H1 (cell line): Measurements from ENCODE around the gene HS2ST1. TPM values are rescaled to one million over a fixed set of nuclear protein-coding genes. Genes with fewer than 3 reads are reported as not detected.

ENCODE experiments used
- CTCF ChIA-PET: fragments of 300-600 bp; sonication (Branson Sonifier 250); formaldehyde crosslinking; loops from one replicate; lab custom pipeline; 2021; ENCODE audit not compliant: partially characterized antibody; lab: Charles Lee
- POLR2A ChIA-PET: fragments of 300-600 bp; sonication (Branson Sonifier 250); formaldehyde crosslinking; loops from one replicate; lab custom pipeline; 2021; ENCODE audit warnings: inconsistent platforms; ENCODE audit not compliant: partially characterized antibody; lab: Charles Lee
- DNase-seq, 2 experiments: peaks; one replicate each; pipeline versions ENCODE4 v3.0.0 to v3.0.0-alpha.2; 2010 to 2022; ENCODE audit warnings: low spot score in 2 of 2, low read depth in 1 of 2, mixed read lengths in 1 of 2
- FAIRE-seq: peaks from 2 replicates; lab custom pipeline; 2011; peaks lifted over from hg19 to GRCh38; lab: Jason Lieb, UNC
- H2AFZ ChIP-seq: 2 replicates; pipeline ENCODE4 v1.8.1; 2012; ENCODE audit warnings: low read length, inconsistent platforms
- H2AK5ac ChIP-seq: 2 replicates; pipeline ENCODE4 v1.6.1; 2013; ENCODE audit warnings: low read depth, low read length
- H2BK120ac ChIP-seq: replicated peaks from 2 replicates; pipeline ENCODE3; 2013; ENCODE audit warnings: low read depth, low read length, inconsistent platforms
- H2BK12ac ChIP-seq: 2 replicates; pipeline ENCODE4 v1.6.1; 2013; ENCODE audit warnings: low read depth, low read length
- H2BK15ac ChIP-seq: 2 replicates; pipeline ENCODE4 v1.6.1; 2013; ENCODE audit warnings: low read length
- H2BK20ac ChIP-seq: 2 replicates; pipeline ENCODE4 v1.6.1; 2013; ENCODE audit warnings: low read length
- H2BK5ac ChIP-seq: 2 replicates; pipeline ENCODE4 v1.6.1; 2013; ENCODE audit warnings: low read depth, low read length
- H3K14ac ChIP-seq: 2 replicates; pipeline ENCODE4 v1.6.1; 2013; ENCODE audit warnings: inconsistent platforms; ENCODE audit not compliant: insufficient read length
- H3K18ac ChIP-seq: 2 replicates; pipeline ENCODE4 v1.6.1; 2013; ENCODE audit warnings: low read length; ENCODE audit errors: extremely low read depth
- H3K23ac ChIP-seq: 2 replicates; pipeline ENCODE4 v1.6.1; 2013; ENCODE audit warnings: inconsistent platforms; ENCODE audit not compliant: insufficient read length
- H3K23me2 ChIP-seq: 2 replicates; pipeline ENCODE4 v1.6.1; 2013; ENCODE audit warnings: low read depth, low read length
- H3K27ac ChIP-seq: 2 replicates; pipeline ENCODE4 v1.6.1; 2011; ENCODE audit warnings: low read depth, low read length, inconsistent platforms
- H3K27me3 ChIP-seq, 4 experiments: replicated peaks in 1 of 4; 1 replicate in 1 of 4; 2 replicates in 3 of 4; pipeline versions ENCODE4 v1.6.1 to v1.8.1; 2011 to 2013; ENCODE audit warnings: low read length in 3 of 4, mild to moderate bottlenecking in 3 of 4, inconsistent platforms in 2 of 4, mixed read lengths in 2 of 4, moderate library complexity in 1 of 4; ENCODE audit not compliant: control insufficient read depth in 3 of 4, insufficient read depth in 3 of 4; ENCODE audit errors: extremely low read depth in 1 of 4
- H3K36me3 ChIP-seq, 4 experiments: 2 replicates each; pipeline versions ENCODE4 v1.6.1 to v1.8.1; 2011 to 2013; ENCODE audit warnings: mild to moderate bottlenecking in 4 of 4, low read length in 3 of 4, moderate library complexity in 2 of 4, control low read depth in 1 of 4, inconsistent platforms in 1 of 4; ENCODE audit not compliant: insufficient read depth in 4 of 4, control insufficient read depth in 2 of 4
- H3K4ac ChIP-seq: replicated peaks from 2 replicates; pipeline ENCODE3; 2013; ENCODE audit warnings: low read length, low read depth, mixed read lengths, inconsistent platforms; ENCODE audit not compliant: insufficient read length
- H3K4me1 ChIP-seq, 4 experiments: replicated peaks in 1 of 4; 1 replicate in 1 of 4; 2 replicates in 3 of 4; pipeline versions ENCODE4 v1.6.1 to v1.8.1; 2011 to 2013; ENCODE audit warnings: low read length in 3 of 4, inconsistent platforms in 2 of 4, mixed read lengths in 1 of 4; ENCODE audit not compliant: insufficient read depth in 4 of 4, control insufficient read depth in 3 of 4
- H3K4me2 ChIP-seq, 2 experiments: 2 replicates each; pipeline versions ENCODE4 v1.6.1 to v1.8.1; 2011 to 2013; ENCODE audit warnings: low read depth in 2 of 2, low read length in 2 of 2, control low read depth in 1 of 2, inconsistent platforms in 1 of 2, mild to moderate bottlenecking in 1 of 2; ENCODE audit not compliant: insufficient read depth in 1 of 2
- H3K4me3 ChIP-seq, 4 experiments: fragments of 200-600, 300-600 bp in 1 of 4; sonication (generic), shearing (Covaris generic), sonication (Bioruptor Twin) in 1 of 4; 2 replicates each; pipeline versions ENCODE4 v1.5.1 to v1.8.1; 2011 to 2016; ENCODE audit warnings: low read length in 4 of 4, low read depth in 3 of 4, control low read depth in 2 of 4, inconsistent platforms in 2 of 4, mild to moderate bottlenecking in 2 of 4, mixed read lengths in 1 of 4, moderate library complexity in 1 of 4; ENCODE audit not compliant: insufficient read depth in 2 of 4; ENCODE audit errors: extremely low read depth in 1 of 4
- H3K56ac ChIP-seq: replicated peaks from 2 replicates; pipeline ENCODE3; 2013; ENCODE audit warnings: low read depth, mild to moderate bottlenecking, mixed read lengths, low read length, inconsistent platforms; ENCODE audit not compliant: insufficient read length
- H3K79me1 ChIP-seq: 2 replicates; pipeline ENCODE4 v1.6.1; 2013; ENCODE audit warnings: low read depth, low read length, control low read depth
- H3K79me2 ChIP-seq, 2 experiments: 2 replicates each; pipeline versions ENCODE4 v1.6.1 to v1.8.1; 2012 to 2013; ENCODE audit warnings: low read length in 2 of 2, mild to moderate bottlenecking in 2 of 2, inconsistent platforms in 1 of 2; ENCODE audit not compliant: insufficient read depth in 2 of 2, control insufficient read depth in 1 of 2
- H3K9ac ChIP-seq, 4 experiments: replicated peaks in 1 of 4; 1 replicate in 1 of 4; 2 replicates in 3 of 4; pipeline versions ENCODE4 v1.6.1 to v1.8.1; 2011 to 2013; ENCODE audit warnings: low read depth in 3 of 4, low read length in 3 of 4, control low read depth in 2 of 4, mild to moderate bottlenecking in 2 of 4, moderate library complexity in 2 of 4, inconsistent platforms in 1 of 4; ENCODE audit errors: extremely low read depth in 1 of 4
- H3K9me3 ChIP-seq, 2 experiments: 2 replicates each; pipeline versions ENCODE4 v1.6.1 to v1.8.1; 2012 to 2013; ENCODE audit warnings: mild to moderate bottlenecking in 2 of 2, moderate library complexity in 2 of 2, control low read depth in 1 of 2, inconsistent platforms in 1 of 2, low read depth in 1 of 2, low read length in 1 of 2, mixed read lengths in 1 of 2; ENCODE audit not compliant: insufficient read depth in 2 of 2
- H4K20me1 ChIP-seq, 2 experiments: replicated peaks in 1 of 2; 2 replicates each; pipeline versions ENCODE3 to v1.8.1; 2011 to 2013; ENCODE audit warnings: inconsistent platforms in 2 of 2, low read length in 2 of 2, mild to moderate bottlenecking in 1 of 2; ENCODE audit not compliant: insufficient read depth in 2 of 2, control insufficient read depth in 1 of 2
- H4K5ac ChIP-seq: 2 replicates; pipeline ENCODE4 v1.6.1; 2013; ENCODE audit warnings: low read length, low read depth, mixed read lengths, inconsistent platforms; ENCODE audit not compliant: insufficient read length
- H4K8ac ChIP-seq: 2 replicates; pipeline ENCODE4 v1.8.0; 2013; ENCODE audit warnings: mild to moderate bottlenecking, moderate library complexity, low read length, inconsistent platforms; ENCODE audit not compliant: insufficient read depth; ENCODE audit errors: extremely low read depth
- H4K91ac ChIP-seq: replicated peaks from 2 replicates; pipeline ENCODE3; 2013; ENCODE audit warnings: low read length, mixed read lengths, inconsistent platforms; ENCODE audit not compliant: insufficient read length
- CBX5 ChIP-seq: fragments of 300-800, 300-1000 bp; sonication (generic); IDR thresholded peaks from 2 replicates; pipeline ENCODE4 v1.7.1; 2016; ENCODE audit warnings: antibody characterized with exemption, low read length, low read depth
- HDAC2 ChIP-seq, 2 experiments: fragments of 300-600 bp in 1 of 2; sonication (generic) in 1 of 2; IDR thresholded peaks; 2 replicates each; pipeline ENCODE4 v1.6.1; 2011 to 2012; ENCODE audit warnings: low read depth in 2 of 2, low read length in 2 of 2, mild to moderate bottlenecking in 2 of 2, moderate library complexity in 2 of 2, borderline replicate concordance in 1 of 2, inconsistent platforms in 1 of 2
- KDM5A ChIP-seq: fragments of 200-600 bp; IDR thresholded peaks from 2 replicates; pipeline ENCODE4 v1.7.1; 2012; ENCODE audit warnings: mild to moderate bottlenecking, low read length, inconsistent platforms, mixed read lengths
- SIN3A ChIP-seq, 2 experiments: IDR thresholded peaks in 1 of 2; conservative IDR thresholded peaks in 1 of 2; 2 replicates each; pipeline ENCODE4 v1.6.1; 2011 to 2012; ENCODE audit warnings: low read length in 2 of 2, improper control_type of control experiment in 1 of 2, low read depth in 1 of 2, mild to moderate bottlenecking in 1 of 2
- SP4 ChIP-seq: IDR thresholded peaks from 2 replicates; pipeline ENCODE4 v1.6.1; 2012; ENCODE audit warnings: low read length, inconsistent platforms
- TCF12 ChIP-seq: IDR thresholded peaks from 2 replicates; pipeline ENCODE4 v1.6.1; 2011; ENCODE audit warnings: low read depth, mild to moderate bottlenecking, low read length
- USF2 ChIP-seq: IDR thresholded peaks from 2 replicates; pipeline ENCODE4 v1.6.1; 2011; ENCODE audit warnings: low read length, improper control_type of control experiment
- YY1 ChIP-seq: IDR thresholded peaks from 2 replicates; pipeline ENCODE4 v1.6.1; 2011; ENCODE audit warnings: low read depth, mild to moderate bottlenecking, low read length
- polyA plus RNA-seq, 7 experiments: library from polyadenylated mRNA; depleted of rRNA in 3 of 7; stranded (reverse) in 5 of 7; unstranded in 2 of 7; fragments of >200 nt in 5 of 7; fragments of 200-250 nt in 2 of 7; gene quantifications; 1 replicate in 5 of 7; 2 replicates in 1 of 7; 4 replicates in 1 of 7; pipeline versions ENCODE4 v1.2.1 to v1.2.3, GENCODE V29; 2011 to 2013; ENCODE audit warnings: missing spikeins in 2 of 7, mixed read lengths in 2 of 7
- total RNA-seq: library from RNA; stranded (reverse); fragmentation: NEBNext Ultra II Directional; extraction: Animal tissue kit (Norgen Biotek cat#: 25700); gene quantifications from 2 replicates; pipeline ENCODE4 v1.2.1, GENCODE V29; 2021

HS2ST1 gene
- total and polyA plus RNA-seq, 2 of the 8 experiments (the other 6 are each of a cell fraction or from before 2014, with no cell fraction given): 5.2 to 28.3 TPM

DNA sequence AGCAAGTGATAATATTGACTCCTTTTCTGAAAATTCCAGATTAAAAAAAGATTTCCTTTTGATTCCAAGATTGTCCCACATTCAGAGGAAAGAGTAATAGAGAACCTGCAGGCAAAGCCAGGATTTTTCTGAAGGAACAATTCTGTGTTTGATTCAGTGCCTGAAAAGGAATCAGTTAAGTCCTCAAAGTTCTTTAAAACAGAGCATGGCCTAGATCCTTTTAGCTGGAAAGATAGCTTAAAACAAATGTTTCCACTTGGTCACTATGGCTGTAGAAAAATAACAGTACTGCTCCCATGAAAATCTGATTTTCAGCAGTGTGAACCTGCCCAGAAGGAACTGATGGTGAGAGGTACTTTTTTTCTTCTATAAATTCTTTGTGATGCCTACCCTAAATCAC, 41.8 kb downstream of the HS2ST1 start:
- Histone ChIP-seq H2BK15ac (no peak overlapping the region), H3K27me3 (no peaks in the 10 kb centered on the region), H3K36me3 (no peaks in the 10 kb centered on the region), H3K9me3 (peaks cover 0 to 2% of the 10 kb centered on the region in 2 experiments; a peak in 1 of 4 replicates), H3K27ac (no peak overlapping the region), H4K91ac (no peak overlapping the region), H2BK12ac (no peak overlapping the region), H4K5ac (no peak overlapping the region), H2AK5ac (no peak overlapping the region), H3K4ac (no peak overlapping the region), H2BK120ac (no peak overlapping the region), H3K23ac (no peak overlapping the region), H3K4me3 (no peak overlapping the region), H3K56ac (no peak overlapping the region), H2AFZ (no peak overlapping the region), H3K18ac (no peak overlapping the region), H3K79me2 (peaks cover 0 to 69% of the 10 kb centered on the region in 2 experiments; a peak in 3 of 4 replicates), H3K14ac (no peak overlapping the region), H4K20me1 (peaks cover 0 to 1% of the 10 kb centered on the region in 2 experiments), H2BK20ac (no peak overlapping the region), H3K4me2 (no peak overlapping the region), H4K8ac (no peak overlapping the region), H3K79me1 (0 out of 2 replicates have a peak, but pooled peaks cover 2% of the 10 kb centered on the region), H2BK5ac (no peak overlapping the region), H3K9ac (no peak overlapping the region), H3K23me2 (no peaks in the 10 kb centered on the region), H3K4me1 (peaks cover 0 to under 1% (median 0%) of the 10 kb centered on the region in 4 experiments; a peak in 1 of 7 replicates)
- FAIRE-seq (no peak), DNase-seq (no peak)
- TF ChIP-seq YY1 (no peak), CBX5 (no peak), SIN3A (conservative IDR thresholded peaks at IDR 0.05 in 1 of 2, IDR thresholded peaks at IDR 0.05 in 1 of 2; ENCODE audit: low read depth in 1 of 2, low read length in 2 of 2) (no peak), HDAC2 (IDR thresholded peaks at IDR 0.05; ENCODE audit: borderline replicate concordance in 1 of 2, low read depth in 2 of 2, low read length in 2 of 2) (no peak), SP4 (no peak), KDM5A (no peak), TCF12 (no peak), USF2 (no peak)
- ChIA-PET POLR2A (interaction anchor here (2.5 kb wide), 1 partner anchor 41 kb away, joined by 8 read pairs; the partner anchor contains the start of genes HS2ST1 and SELENOF), CTCF (interaction anchor here (1.9 kb wide), 1 partner anchor 9 kb away, joined by 7 read pairs; no protein-coding TSS in a partner anchor)
